Peyer's patch (tissue), 4 donors: ENCODE results near the gene APOL2. TPM values are rescaled to one million over a fixed set of nuclear protein-coding genes. Genes with fewer than 3 reads are reported as not detected.
A peak's percentile ranks its signal among the peaks of the same experiment; 100 is the strongest.
"Not testable (repeated sequence)": the region's sequence is repeated elsewhere in the genome, so short reads cannot be mapped to it uniquely, and the experiment has no call there.

Experiments
- DNase-seq, 3 donors: peaks; one replicate each; pipeline ENCODE4 v3.0.0-alpha.2; 2017 to 2019
- H3K27ac ChIP-seq, 4 donors: fragments of 200-600 bp; sonication (generic); one replicate each; pipeline ENCODE4 v1.5.1; 2016 to 2019
- H3K27me3 ChIP-seq, 2 donors: fragments of 200-600 bp; sonication (generic); one replicate each; pipeline ENCODE4 v1.5.1; 2019
- H3K36me3 ChIP-seq, 3 donors: fragments of 200-600 bp; sonication (generic); one replicate each; pipeline ENCODE4 v1.5.1; 2016 to 2019
- H3K4me1 ChIP-seq, 4 donors: fragments of 200-600 bp; sonication (generic); one replicate each; pipeline ENCODE4 v1.5.1; 2016 to 2019
- H3K4me3 ChIP-seq, 4 donors: fragments of 200-600 bp; sonication (generic); 1 replicate in 3 of 4; 2 replicates in 1 of 4; pipeline ENCODE4 v1.5.1; 2016 to 2019; ENCODE audit warnings: mild to moderate bottlenecking in 1 of 4
- H3K9me3 ChIP-seq, 4 donors: fragments of 200-600 bp; sonication (generic); one replicate each; pipeline ENCODE4 v1.5.1; 2016 to 2019; ENCODE audit warnings: mild to moderate bottlenecking in 1 of 4
- CTCF ChIP-seq, 6 experiments: fragments of 450-650 bp in 4 of 6; fragments of 200-600 bp in 2 of 6; sonication (generic) in 1 of 6; IDR thresholded peaks; one replicate each; pipeline ENCODE4 v1.5.1; 2017 to 2019; ENCODE audit warnings: antibody characterized with exemption in 6 of 6, mild to moderate bottlenecking in 3 of 6, moderate library complexity in 1 of 6
- POLR2A ChIP-seq, 2 donors: fragments of 450-650 bp; IDR thresholded peaks; one replicate each; pipeline ENCODE4 v1.5.1; 2017; ENCODE audit warnings: antibody characterized with exemption in 2 of 2, mild to moderate bottlenecking in 2 of 2, moderate library complexity in 2 of 2
- total RNA-seq, 4 donors: library from RNA; depleted of rRNA; stranded (reverse); fragments of >200 nt; gene quantifications; one replicate each; pipeline ENCODE4 v1.1.0, GENCODE V29; 2016

APOL2 gene
- total RNA-seq, 4 donors from 2014 or later, result 48.7 to 55.2 (median 52.3) TPM

DNA sequence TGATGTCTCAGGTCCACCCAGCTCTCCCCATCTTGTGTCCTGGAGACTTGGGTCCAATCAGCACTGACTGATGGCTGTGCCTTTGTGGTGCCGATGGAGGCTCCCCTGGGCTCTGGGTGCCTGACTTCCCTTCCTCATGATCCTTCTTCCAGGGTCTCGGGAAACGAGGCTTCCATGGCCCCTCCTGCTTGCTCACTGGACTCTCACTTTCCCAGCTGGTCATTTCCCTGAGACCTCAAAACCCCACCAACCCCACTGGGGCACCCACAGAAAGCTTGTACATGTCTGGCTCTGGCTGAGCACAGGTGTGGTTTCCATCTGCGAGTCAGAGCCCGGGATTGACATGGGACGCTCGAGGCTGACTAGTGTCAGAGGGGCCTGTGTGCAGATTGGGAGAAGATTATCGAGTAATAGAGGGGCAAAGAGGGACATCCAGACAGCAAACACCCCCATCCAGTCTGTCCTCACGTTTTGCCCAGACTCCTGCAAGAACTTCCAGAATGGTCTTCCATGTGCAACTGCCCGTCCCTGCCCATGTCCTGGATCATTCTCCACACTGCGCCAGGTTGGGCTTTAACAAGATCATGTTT lies 28.7 kb upstream of the APOL2 start:
- DNase-seq, result peak in 1 of 3 donors; percentile 37
- H3K27ac ChIP-seq, result no peak overlapping the region
- H3K4me1 ChIP-seq, result no peaks in the 10 kb centered on the region
- H3K4me3 ChIP-seq, result no peak overlapping the region
- no peaks in the 10 kb centered on the region for H3K9me3 ChIP-seq
- H3K27me3 ChIP-seq, result no peaks in the 10 kb centered on the region
- H3K36me3 ChIP-seq, result peaks cover 0 to 23% (median 0%) of the 10 kb centered on the region in 3 donors
- no peak for TF ChIP-seq POLR2A (IDR thresholded peaks at IDR 0.05)
- no peak for TF ChIP-seq CTCF (IDR thresholded peaks at IDR 0.05)

DNA sequence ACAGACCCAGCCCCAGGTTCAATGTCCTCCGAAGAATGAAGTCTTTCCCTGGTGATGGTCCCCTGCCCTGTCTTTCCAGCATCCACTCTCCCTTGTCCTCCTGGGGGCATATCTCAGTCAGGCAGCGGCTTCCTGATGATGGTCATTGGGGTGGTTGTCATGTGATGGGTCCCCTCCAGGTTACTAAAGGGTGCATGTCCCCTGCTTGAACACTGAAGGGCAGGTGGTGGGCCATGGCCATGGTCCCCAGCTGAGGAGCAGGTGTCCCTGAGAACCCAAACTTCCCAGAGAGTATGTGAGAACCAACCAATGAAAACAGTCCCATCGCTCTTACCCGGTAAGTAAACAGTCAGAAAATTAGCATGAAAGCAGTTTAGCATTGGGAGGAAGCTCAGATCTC lies 27.7 kb upstream of the APOL2 start:
- peak in 1 of 3 donors; percentile 25 for DNase-seq
- H3K36me3 ChIP-seq, result peaks cover 0 to 23% (median 0%) of the 10 kb centered on the region in 3 donors
- no peak overlapping the region for H3K27ac ChIP-seq
- TF ChIP-seq CTCF (IDR thresholded peaks at IDR 0.05), result no peak
- no peaks in the 10 kb centered on the region for H3K4me1 ChIP-seq
- H3K27me3 ChIP-seq, result no peaks in the 10 kb centered on the region
- no peaks in the 10 kb centered on the region for H3K9me3 ChIP-seq
- no peak overlapping the region for H3K4me3 ChIP-seq

- not testable (repeated sequence) for H3K9me3 ChIP-seq, H3K4me3 ChIP-seq, H3K4me1 ChIP-seq, H3K27me3 ChIP-seq
- peak in 1 of 3 donors; percentile 42 for DNase-seq
- peaks cover 0 to 35% (median 0%) of the 10 kb centered on the region in 3 donors for H3K36me3 ChIP-seq
- peak overlapping the region in 1 of 4 donors; percentile 30 for H3K27ac ChIP-seq
Measured at GRCh38 chr22:36263886-36264664, 24.7 kb upstream of the APOL2 start.

GRCh38 chr22:36263216-36263673 lies 23.9 kb upstream of the APOL2 start:
- H3K27me3 ChIP-seq, H3K9me3 ChIP-seq, H3K4me3 ChIP-seq, H3K27ac ChIP-seq: not testable (repeated sequence)
- peaks cover 0 to 35% (median 0%) of the 10 kb centered on the region in 3 donors for H3K36me3 ChIP-seq
- peaks cover 0 to 15% (median 5%) of the 10 kb centered on the region in 4 donors for H3K4me1 ChIP-seq
- DNase-seq, result peak in 1 of 3 donors; percentile 14

DNA sequence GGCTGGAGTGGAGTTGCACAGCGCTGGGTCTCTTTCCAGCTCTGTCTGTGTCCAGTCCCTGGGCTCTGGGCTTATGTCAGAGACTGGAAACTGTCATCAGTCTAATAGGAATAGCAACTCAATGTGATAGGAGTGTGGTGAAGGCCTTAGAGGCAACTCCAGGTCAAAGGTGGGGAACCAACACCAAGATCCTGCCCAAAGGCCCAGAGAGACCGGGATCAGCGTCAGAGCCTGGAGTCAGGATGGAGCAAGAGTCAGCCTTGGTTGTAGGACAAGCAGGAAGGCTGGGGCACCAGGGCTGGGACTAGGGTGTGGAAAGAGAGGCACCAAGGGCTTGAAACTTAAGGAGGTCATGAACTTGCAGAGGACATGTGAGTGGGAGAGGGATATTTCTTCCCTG lies 23.0 kb upstream of the APOL2 start:
- H3K9me3 ChIP-seq, H3K4me3 ChIP-seq, H3K27me3 ChIP-seq, H3K27ac ChIP-seq: not testable (repeated sequence)
- peak in 1 of 3 donors; percentile 28 for DNase-seq
- Histone ChIP-seq H3K36me3 (peaks cover 0 to 35% (median 0%) of the 10 kb centered on the region in 3 donors), H3K4me1 (peaks cover 0 to 17% (median 8%) of the 10 kb centered on the region in 4 donors)

DNA sequence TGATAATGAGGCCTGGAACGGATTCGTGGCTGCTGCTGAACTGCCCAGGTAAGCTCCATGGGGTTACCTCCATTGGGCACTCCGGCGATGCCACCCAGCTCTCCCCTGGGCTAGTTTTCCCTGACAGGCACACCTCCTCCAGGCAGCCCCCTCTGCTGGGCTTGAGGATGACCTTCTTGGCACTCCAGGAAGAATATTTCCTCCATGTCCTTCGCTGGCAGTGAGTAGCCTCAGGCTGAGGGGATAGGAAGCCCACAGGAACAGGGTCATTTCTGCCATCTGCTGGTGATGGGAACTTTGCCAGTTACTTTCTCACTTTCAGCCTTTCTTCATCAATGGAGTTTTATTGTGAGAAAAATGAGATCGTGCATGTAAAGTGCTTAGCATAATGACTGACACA lies 22.3 kb upstream of the APOL2 start:
- H3K4me3 ChIP-seq, H3K9me3 ChIP-seq, H3K27me3 ChIP-seq, H3K27ac ChIP-seq: not testable (repeated sequence)
- H3K4me1 ChIP-seq, result peaks cover 0 to 17% (median 8%) of the 10 kb centered on the region in 4 donors
- peaks cover 0 to 35% (median 0%) of the 10 kb centered on the region in 3 donors for H3K36me3 ChIP-seq
- DNase-seq, result peak in 1 of 3 donors; percentile 28

GRCh38 chr22:36259615-36260300 lies 20.4 kb upstream of the APOL2 start:
- no peak for TF ChIP-seq CTCF (IDR thresholded peaks at IDR 0.05)
- no peaks in the 10 kb centered on the region for H3K27me3 ChIP-seq
- peaks cover 0 to 22% (median 9%) of the 10 kb centered on the region in 4 donors for H3K4me1 ChIP-seq
- peak in 1 of 3 donors; percentile 19 for DNase-seq
- H3K36me3 ChIP-seq, result peaks cover 0 to 18% (median 0%) of the 10 kb centered on the region in 3 donors
- H3K4me3 ChIP-seq, result no peak overlapping the region
- H3K9me3 ChIP-seq, result no peaks in the 10 kb centered on the region
- H3K27ac ChIP-seq, result peak overlapping the region in 2 of 4 donors; percentile 51 to 64
